ENCODE data around the gene DPM2.

DNA sequence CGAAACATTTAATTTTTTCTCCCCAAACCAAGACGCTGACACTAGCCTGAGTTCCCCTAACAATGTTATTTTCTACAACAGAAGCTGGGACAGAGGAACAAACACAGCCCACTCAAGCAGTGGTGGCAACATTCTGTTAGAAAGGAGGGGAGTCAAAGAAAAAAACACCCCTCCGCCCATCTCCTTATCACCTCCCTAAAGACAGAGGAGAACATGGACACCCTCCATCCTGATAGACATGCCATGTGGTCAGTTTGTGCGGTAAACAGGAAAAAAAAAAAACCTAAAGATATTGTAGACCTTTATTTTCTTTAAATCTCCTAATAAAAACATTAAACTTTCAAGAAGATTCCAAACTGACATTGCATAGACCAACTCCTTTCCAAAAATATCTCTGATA lies 2.9 kb upstream of the DPM2 start:
- TF ChIP-seq, protein P1, sequence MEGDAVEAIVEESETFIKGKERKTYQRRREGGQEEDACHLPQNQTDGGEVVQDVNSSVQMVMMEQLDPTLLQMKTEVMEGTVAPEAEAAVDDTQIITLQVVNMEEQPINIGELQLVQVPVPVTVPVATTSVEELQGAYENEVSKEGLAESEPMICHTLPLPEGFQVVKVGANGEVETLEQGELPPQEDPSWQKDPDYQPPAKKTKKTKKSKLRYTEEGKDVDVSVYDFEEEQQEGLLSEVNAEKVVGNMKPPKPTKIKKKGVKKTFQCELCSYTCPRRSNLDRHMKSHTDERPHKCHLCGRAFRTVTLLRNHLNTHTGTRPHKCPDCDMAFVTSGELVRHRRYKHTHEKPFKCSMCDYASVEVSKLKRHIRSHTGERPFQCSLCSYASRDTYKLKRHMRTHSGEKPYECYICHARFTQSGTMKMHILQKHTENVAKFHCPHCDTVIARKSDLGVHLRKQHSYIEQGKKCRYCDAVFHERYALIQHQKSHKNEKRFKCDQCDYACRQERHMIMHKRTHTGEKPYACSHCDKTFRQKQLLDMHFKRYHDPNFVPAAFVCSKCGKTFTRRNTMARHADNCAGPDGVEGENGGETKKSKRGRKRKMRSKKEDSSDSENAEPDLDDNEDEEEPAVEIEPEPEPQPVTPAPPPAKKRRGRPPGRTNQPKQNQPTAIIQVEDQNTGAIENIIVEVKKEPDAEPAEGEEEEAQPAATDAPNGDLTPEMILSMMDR (IDR thresholded peaks at IDR 0.05), result no peak
- TF ChIP-seq POLR2A (IDR thresholded peaks at IDR 0.05) (no peak), POLR2AphosphoS5 (IDR thresholded peaks at IDR 0.05; ENCODE audit: insufficient read depth in 1 of 2, low read depth in 1 of 2) (no peak)
